Esophagus muscularis mucosa (tissue), 4 donors: Measurements from ENCODE around the gene ZSCAN31.

Experiments
- EP300 ChIP-seq: sonication (generic); formaldehyde crosslinking; IDR thresholded peaks from one replicate; pipeline ENCODE4 v1.6.1; 2017; ENCODE audit warnings: antibody characterized with exemption
- POLR2A ChIP-seq: fragments of 450-650 bp; IDR thresholded peaks from one replicate; pipeline ENCODE4 v1.6.1; 2017; ENCODE audit warnings: antibody characterized with exemption, moderate library complexity, mild to moderate bottlenecking, low read depth
- TF ChIP-seq, protein P1 (sequence below), 3 experiments: fragments of 200-600 bp in 2 of 3; fragments of 450-650 bp in 1 of 3; sonication (generic) in 2 of 3; IDR thresholded peaks; one replicate each; pipeline ENCODE4 v1.5.1; 2017 to 2019; ENCODE audit warnings: antibody characterized with exemption in 3 of 3, mild to moderate bottlenecking in 2 of 3, moderate library complexity in 1 of 3

DNA sequence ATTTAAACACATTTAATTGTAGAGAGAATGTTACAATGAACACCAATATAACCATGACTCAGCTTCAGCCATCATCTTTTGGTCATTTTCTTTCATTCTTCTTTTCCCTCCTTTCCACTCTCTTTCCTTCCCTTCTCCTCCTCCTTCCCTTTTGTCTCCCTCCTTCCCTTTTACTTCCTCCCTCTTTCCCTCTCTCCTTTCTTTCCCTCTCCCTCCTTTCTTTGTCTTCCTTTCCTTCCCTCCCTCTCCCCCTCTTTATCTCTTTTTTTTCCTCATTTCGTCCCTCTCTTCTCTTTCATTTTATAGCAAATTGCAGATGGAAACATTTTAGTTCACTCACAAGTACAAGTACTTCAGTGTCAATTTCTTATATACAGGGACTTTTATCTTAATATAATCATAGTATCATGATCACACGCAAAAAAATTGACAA, 15.6 kb upstream of the ZSCAN31 start:
- TF ChIP-seq, protein P1, sequence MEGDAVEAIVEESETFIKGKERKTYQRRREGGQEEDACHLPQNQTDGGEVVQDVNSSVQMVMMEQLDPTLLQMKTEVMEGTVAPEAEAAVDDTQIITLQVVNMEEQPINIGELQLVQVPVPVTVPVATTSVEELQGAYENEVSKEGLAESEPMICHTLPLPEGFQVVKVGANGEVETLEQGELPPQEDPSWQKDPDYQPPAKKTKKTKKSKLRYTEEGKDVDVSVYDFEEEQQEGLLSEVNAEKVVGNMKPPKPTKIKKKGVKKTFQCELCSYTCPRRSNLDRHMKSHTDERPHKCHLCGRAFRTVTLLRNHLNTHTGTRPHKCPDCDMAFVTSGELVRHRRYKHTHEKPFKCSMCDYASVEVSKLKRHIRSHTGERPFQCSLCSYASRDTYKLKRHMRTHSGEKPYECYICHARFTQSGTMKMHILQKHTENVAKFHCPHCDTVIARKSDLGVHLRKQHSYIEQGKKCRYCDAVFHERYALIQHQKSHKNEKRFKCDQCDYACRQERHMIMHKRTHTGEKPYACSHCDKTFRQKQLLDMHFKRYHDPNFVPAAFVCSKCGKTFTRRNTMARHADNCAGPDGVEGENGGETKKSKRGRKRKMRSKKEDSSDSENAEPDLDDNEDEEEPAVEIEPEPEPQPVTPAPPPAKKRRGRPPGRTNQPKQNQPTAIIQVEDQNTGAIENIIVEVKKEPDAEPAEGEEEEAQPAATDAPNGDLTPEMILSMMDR (IDR thresholded peaks at IDR 0.05) = no peak
- no peak for TF ChIP-seq POLR2A
- no peak for TF ChIP-seq EP300
